ENCODE results near the gene RNF212.

The RNF212 gene

GRCh38 chr4:1090465-1091440 is 22.6 kb downstream of the RNF212 start:
- DNase-seq (ENCODE audit: low read depth, low spot score), result no peak

- no peak for DNase-seq (ENCODE audit: low read depth, low spot score)
These were observed 23.3 kb downstream of the RNF212 start for GRCh38 chr4:1090036-1090435.

DNA sequence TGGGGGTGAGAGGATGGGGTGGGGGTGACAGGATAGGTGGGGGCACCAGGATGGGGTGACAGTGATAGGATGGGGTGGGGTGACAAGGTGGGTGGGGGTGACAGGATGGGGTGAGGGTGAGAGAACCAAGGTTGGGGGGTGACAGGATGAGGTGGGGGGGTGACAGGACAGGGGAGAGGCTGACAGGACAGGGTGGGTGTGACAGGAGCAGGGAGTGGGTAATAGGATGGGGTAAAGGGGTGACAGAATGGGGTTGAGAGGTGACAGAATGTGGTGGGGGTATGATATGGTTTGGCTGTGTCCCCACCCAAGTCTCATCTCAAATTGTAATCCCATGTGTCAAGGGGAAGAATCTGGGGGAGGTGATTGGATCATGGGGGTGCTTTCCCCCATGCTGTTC is 26.0 kb downstream of the RNF212 start:
- no peak for DNase-seq (ENCODE audit: low read depth, low spot score)

DNA sequence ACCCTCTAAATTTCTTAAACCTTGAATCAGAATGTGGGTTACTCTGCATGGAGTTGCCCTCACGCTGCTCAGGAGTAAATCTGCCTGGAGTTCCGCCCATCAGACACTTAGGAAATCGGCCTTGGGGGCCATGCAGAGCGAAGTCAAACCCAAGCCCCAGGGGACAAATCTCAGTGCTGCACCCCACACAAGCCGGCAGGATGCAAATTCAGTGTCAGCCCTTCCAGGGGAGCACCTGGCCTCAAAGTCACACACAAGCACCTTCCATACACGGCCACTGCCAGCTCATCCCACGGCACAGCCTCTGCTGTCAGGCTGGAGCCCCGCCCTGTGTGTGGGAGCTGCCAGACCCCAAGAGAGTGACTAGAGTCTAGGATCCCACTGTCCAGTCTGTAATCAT is 27.4 kb downstream of the RNF212 start:
- no peak for DNase-seq (ENCODE audit: low read depth, low spot score)

- no peak for DNase-seq (ENCODE audit: low read depth, low spot score)
These were observed 28.0 kb downstream of the RNF212 start for GRCh38 chr4:1085404-1085799.

GRCh38 chr4:1084796-1085403 is 28.5 kb downstream of the RNF212 start:
- no peak for DNase-seq (ENCODE audit: low read depth, low spot score)

DNA sequence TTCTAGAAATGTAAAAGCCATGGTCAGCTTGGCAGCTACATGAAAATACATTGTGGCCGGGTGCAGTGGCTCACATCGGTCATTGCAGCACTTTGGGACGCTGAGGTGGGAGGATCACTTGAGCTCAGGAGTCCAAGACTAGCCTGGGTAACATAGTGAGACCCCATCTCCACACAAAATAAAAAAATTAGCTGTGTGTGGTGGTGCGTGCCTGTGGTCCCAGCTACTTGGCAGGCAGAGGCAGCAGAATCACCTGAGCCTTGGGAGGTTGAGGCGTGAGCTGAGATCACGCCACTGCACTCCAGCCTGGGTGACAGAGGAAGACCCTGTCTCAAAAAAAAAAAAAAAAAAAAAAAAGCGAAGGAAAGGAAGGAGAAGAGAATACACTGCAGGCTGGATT is 29.0 kb downstream of the RNF212 start:
- DNase-seq (ENCODE audit: low read depth, low spot score), result no peak

DNA sequence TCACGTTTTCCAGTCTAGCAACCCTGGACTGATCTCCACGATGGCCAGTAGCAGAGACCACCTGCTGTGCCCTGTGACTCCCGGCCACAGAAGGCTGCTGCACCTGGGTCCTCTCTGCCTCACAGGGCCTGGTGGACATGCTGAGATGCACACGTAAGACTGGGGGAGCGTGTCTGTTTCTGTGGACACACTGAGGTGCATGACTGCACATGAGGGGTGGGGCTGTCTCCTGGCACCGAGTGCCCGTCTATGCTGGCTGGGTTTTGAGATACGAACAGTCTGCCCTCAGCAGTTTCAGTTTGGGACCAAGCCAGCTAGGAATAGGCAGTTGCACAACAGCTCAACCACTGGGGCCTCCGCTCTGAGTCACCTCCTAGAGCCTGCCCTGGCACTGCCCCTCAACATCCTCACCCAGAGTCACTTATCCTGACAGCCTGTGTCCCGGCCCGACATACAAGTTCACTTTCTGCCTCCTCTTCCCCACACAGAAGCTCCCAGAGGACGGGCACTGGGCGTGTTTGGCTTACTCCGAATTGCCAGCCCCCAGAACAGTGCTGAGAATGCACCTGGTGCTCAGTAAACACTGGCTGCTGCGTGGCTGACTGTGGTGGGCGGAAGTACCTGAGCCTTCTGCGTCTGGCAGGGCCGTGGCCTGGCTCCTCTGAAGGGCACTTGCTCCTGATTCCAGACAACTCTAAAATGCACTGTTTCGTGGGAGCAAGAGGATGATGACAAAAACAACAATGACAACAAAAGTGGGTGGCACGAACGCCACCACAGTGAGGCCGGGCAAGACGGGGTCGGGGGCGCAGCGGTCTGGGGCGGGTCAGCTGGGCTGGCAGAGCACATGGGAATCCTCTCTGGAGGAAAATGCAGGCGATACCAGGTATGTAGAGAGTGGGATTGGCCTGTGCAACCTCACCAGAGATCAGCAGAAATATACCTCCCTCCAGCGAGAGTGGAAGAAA is 30.9 kb downstream of the RNF212 start:
- no peak for DNase-seq (ENCODE audit: low read depth, low spot score)

DNA sequence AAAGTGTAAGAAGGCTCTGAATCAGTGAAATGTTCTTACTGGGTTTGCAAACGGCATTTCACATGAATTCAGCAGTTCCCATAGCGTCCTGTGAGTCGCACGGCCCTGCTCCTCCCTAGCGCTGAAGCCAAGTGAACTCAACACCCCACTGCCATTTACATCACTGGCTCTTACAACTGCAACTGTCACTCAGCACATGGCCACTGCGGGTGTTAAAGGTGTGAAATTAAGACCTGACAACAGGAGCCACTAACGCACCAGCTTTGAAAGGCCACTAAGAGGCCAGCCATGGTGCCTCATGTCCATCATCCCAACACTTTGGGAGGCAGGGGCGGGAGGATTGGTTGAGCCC is 31.7 kb downstream of the RNF212 start:
- DNase-seq (ENCODE audit: low read depth, low spot score), result no peak

- no peak for DNase-seq (ENCODE audit: low read depth, low spot score)
These were observed 32.2 kb downstream of the RNF212 start for GRCh38 chr4:1080961-1081688.

DNA sequence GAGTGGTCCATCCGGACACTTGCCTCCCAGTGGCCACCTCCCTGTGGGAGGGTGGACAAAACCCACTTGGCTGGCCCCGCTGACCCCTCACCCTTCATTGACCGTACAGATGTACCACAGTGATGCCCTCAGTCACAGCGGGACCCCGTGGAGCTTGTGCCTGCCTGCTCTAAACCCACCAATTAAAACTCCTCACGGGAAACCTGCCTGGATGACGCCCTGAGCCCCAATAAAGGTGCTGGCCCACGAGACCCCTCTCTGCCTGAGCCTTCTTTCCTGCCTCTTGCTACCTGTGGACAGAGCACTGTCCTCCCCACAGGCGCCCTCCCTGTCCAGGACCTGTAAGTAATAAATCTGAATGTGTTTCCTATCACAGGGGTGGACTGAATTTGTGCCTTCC is 32.9 kb downstream of the RNF212 start:
- no peak for DNase-seq (ENCODE audit: low read depth, low spot score)

GRCh38 chr4:1079711-1080265 is 33.6 kb downstream of the RNF212 start:
- DNase-seq (ENCODE audit: low read depth, low spot score), result no peak

DNA sequence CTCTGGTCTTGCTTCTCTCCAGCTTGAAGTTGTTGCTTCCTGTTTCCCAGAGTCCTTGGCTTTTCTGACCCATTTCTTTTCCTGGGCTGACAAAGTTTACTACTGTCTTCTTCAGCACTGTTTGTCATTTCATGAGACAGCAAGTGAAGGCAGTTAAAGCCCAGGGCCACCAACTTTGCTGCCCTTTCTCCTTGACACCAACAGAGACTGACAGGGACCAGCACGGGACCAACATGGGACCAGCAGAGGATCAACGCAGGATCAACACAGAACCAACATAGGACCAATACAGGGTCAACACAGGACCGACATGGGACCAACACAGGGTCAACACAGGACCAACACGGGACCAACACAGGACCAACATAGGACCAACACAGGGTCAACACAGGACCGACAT is 34.9 kb downstream of the RNF212 start:
- DNase-seq (ENCODE audit: low read depth, low spot score), result no peak

GRCh38 chr4:1077711-1078477 is 35.5 kb downstream of the RNF212 start:
- no peak for DNase-seq (ENCODE audit: low read depth, low spot score)

DNA sequence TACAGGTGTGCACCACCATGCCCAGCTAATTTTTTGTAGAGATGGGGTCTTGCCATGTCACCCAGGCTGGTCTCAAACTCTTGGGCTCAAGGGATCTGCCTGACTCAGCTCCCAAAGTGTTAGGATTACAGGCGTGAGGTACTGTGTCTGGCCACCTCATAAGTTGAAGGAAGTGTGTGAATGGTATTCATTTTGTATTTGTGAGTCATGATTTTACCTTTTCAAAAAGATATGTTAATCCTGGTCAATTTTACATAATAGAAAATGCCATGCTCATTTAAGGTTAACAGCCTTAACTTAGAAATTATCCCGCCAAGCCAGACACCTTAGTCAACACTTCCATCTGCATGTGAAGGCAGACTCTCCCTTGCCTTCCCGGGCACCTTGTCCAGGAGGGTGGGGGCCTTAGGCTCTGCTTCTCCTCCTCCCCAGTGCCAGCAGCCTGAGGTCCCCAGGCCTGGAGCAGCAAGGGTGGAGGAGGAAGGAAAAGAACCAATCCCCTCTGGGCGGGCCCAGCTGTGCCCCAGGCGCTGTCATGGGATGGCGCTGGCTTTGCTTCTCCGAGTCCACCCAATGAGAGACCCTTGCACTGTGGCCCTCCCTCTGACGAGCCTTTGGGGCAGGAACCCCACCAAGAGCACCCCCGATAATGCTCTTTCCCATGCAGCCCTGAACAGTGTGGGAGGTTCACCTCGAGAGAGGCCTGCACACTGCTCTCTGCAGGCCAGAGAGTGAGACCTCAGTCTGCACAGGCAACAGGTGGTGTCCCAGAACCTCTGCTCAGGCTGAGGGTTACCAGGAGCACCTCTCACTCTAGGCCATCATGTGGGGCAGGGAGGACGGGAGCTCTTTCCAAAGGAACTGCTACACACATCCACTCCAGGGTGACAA is 37.3 kb downstream of the RNF212 start:
- no peak for DNase-seq (ENCODE audit: low read depth, low spot score)

DNA sequence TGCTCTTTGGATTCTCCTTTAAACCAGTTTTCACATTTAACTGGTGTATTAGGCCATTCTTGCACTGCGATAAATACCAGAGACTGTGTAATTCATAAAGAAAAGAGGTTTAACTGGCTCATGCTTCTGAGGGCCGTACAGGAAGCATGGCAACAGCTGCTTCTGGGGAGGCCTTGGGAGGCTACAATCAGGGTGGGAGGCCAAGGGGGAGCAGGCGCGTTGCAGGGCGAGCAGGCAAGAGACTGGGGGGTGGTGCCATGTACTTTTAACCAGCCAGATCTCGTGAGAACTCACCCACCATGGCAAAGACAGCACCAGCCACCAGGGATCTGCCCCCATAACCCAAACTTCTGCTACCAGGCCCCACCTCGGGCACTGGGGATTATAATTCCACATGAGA is 38.1 kb downstream of the RNF212 start:
- DNase-seq (ENCODE audit: low read depth, low spot score), result no peak

GRCh38 chr4:1074077-1074476 is 39.3 kb downstream of the RNF212 start:
- DNase-seq (ENCODE audit: low read depth, low spot score), result no peak

DNA sequence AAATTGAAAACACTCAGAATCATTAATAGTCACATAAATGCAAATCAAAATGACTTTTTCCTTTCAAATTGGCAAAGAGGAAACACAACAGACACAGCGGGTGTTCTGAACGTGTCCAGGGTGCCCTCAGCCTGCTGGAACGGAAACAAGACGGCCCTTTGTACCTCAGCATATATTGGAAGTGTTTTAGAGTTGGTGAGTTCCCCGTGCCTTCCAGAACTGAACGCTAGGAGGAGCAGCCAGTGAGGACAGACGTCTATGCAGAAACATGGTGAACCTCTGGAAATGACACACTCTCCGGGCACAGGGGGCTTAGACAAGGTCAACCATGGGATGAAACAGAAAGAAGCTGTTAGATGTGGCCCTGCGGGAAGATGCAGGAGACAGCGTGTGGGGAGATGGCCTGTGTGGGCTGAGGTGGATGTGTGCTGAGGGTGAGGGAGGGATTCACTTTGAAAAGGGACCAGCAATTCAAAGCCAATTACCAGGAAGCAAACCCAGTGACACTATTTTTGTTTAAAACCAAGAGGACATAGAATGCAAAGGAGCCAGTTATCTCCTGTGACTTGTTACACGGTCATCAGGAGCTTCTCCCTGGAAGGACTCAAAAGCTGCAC is 40.4 kb downstream of the RNF212 start:
- DNase-seq (ENCODE audit: low read depth, low spot score), result no peak

- no peak for DNase-seq (ENCODE audit: low read depth, low spot score)
These were observed 44.0 kb downstream of the RNF212 start for GRCh38 chr4:1069394-1069793.

Measured in activated CD4-positive, CD25-positive, alpha-beta regulatory T cell treated with anti-CD3 and anti-CD28 coated beads, Interleukin-2, amount 50 U/mL, for 16 hours (primary cell).